Hematopoietic multipotent progenitor cell treated with erythropoietin and hydrocortisone succinate and interleukin-3 and kit ligand, for 6 days (in vitro differentiated cells): Measurements from ENCODE around the gene CHP2.
"Not testable (repeated sequence)": the region's sequence is repeated elsewhere in the genome, so short reads cannot be mapped to it uniquely, and the experiment has no call there.

ENCODE experiments used
- DNase-seq: peaks from one replicate; pipeline ENCODE4 v3.0.0-alpha.2; 2015

The CHP2 gene

GRCh38 chr16:23754594-23755483, at the start of gene CHP2:
Gene CHP2 (plus strand): TSS chr16:23755026. CDS start chr16:23755050, 24 bp downstream.
- DNase-seq = peak; percentile 13

DNA sequence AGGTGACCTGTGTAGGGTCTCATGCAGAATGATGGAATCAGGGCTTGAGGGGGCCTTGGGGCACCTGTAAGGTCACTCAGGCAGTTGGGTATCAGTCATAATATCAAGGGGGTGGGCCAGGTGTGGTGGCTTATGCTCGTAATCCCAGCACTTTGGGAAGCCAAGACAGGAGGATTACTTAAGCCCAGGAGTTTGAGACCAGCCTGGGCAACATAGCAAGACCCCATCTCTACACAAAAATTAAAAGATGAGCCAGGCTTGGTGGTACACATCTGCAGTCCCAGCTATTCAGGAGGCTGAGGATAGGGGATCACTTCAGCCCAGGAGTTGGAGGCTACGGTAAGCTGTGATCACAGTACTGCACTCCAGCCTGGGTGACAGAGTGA, 49.3 kb upstream of the CHP2 start:
- DNase-seq = no peak

DNA sequence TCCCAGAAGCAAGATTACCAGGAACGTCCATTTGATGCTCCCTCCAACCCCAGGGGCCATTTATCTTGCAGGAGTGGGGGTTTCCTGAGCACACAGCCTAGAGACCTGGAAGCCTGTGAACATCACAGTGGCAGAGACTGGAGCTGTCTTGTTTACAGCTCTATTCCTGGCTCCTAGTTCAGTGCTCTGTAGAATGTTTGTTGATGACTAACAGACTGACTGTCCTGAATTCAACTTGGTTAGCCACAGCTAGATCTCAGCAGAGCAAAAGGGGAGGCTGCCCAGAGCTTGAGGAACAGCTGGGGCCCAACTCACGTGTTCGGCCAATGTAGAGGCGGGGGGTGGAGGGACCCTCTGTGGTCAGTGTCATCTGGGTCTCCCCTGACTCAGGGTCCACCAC, 48.4 kb upstream of the CHP2 start:
- no peak for DNase-seq

DNA sequence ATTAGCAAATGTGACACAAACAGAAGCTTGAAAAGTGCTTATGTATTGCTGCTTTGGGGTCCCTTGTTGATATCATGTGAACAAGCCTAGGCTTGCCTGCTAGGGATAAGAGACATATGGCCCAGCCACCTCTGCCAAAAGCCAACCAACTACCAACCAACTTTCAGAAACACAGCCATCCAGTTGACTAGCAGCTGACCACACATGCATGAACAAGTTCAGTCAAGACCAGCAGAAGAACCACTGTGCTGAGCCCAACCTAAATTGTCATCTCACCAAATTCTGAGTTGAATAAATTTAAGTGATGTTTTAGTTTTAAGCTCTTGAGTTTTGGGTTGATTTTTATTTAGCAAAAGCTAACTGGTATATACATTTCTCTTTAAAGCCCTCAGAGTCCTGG, 45.3 kb upstream of the CHP2 start:
- no peak for DNase-seq

DNA sequence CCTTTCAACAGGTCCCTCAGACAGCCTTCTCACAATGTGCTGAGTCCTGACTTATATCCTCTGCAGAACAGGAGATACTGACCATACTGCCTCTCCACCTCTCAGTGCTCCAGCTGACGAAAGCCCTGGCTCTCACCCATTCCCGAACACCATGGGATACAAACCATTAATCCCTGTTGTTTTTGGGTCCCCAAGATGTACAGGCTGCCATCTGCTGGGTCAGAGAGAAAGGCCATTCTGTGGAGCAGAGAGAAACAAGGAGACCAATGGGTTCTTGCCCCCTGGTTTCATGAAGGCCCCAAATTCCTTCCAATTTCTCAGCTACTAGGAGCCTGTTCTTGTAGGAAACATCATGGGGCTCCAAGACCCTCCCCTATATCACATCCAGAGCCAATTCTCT, 44.8 kb upstream of the CHP2 start:
- DNase-seq = no peak

- DNase-seq = no peak
Observed at GRCh38 chr16:23710504-23710903, 44.3 kb upstream of the CHP2 start.

DNA sequence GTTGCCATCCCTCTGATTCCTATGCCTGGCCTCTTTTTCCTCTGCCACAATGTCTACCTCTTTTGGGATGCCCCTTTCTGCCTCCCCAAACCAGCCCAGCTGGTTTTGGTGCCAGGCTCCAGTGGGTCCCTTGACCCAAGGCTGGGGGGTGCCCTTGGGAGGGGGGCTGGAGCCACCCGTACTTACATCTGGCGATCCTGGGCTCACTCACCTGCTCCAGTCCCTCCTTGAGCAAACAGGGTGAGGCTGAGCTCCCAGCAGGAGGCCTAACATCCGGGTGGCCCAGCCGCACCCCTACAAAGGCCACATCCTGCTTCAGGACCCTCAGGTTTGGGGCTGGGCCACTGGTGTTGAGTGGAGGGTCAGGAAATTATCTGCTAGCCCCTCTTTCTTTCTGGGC, 43.0 kb upstream of the CHP2 start:
- DNase-seq = no peak

DNA sequence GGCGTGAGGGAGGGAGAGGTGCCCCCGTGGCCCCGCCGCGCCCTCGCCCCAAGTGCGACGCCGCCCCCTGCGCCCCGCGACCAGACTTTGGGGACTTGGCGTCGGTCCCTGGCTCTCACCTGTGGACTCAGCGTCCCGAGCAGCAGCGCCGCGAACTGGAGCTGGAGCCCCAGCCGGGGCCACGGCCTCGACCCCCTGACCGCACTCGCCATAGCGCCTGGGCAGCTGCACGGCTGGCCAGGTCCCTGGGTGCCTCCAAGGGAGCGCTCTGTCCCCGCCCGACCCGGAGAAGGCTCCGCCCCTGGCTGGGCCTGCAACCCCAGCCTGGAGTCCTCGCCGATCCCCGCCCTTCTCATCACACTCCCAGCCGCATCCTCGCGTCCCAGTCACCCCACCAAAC, 41.9 kb upstream of the CHP2 start, which contains the start of gene ERN2:
ERN2 (minus strand) TSS at position 247 of the 400 bp plus-strand sequence; CDS start at position 212, 35 bp downstream.
- peak; percentile 18 for DNase-seq

DNA sequence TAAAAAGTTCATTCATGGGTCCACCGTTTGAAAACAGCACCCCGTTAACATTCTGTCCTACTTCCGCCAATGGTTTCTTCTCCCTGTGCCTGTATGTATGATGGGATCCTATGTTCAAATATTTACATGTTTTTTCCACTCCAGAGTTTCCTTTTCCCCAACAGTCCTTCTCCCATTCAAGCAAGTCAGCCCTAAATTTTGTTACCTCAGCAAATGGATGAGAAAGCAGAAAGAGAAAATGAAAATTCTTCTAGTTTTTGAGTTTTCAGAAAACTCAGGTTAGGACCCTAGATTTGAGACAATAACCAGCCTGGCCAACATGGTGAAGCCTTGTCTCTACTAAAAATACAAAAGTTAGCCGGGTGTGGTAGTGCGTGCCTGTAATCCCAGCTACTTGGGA, 38.3 kb upstream of the CHP2 start:
- DNase-seq = no peak

DNA sequence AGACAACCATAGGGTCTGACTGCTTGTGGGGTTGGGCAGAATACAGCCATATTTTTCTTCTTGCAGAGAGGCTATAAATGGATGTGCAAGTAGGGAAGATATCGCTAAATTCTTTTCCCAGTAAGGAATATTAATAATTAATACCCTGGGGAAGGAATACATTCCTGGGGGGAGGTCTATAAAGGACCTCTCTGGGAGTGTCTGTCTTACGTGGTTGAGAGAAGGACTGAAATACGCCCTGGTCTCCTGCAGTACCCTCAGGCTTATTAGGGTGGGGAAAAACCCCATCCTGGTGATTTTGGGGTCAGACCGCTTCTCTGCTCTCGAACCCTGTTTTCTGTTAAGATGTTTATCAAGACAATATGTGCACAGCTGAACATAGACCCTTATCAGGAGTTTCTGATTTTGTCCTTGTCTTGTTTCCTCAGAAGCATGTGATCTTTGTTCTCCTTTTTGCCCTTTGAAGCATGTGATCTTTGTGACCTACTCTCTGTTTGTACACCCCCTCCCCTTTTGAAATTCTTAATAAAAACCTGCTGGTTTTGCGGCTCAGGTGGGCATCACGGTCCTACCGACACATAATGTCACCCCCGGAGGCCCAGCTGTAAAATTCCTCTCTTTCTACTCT, 32.1 kb upstream of the CHP2 start:
- DNase-seq = not testable (repeated sequence)

- DNase-seq = no peak
Observed at GRCh38 chr16:23724096-23724784, 30.6 kb upstream of the CHP2 start.

- DNase-seq = no peak
Observed at GRCh38 chr16:23724785-23725131, 30.1 kb upstream of the CHP2 start.

DNA sequence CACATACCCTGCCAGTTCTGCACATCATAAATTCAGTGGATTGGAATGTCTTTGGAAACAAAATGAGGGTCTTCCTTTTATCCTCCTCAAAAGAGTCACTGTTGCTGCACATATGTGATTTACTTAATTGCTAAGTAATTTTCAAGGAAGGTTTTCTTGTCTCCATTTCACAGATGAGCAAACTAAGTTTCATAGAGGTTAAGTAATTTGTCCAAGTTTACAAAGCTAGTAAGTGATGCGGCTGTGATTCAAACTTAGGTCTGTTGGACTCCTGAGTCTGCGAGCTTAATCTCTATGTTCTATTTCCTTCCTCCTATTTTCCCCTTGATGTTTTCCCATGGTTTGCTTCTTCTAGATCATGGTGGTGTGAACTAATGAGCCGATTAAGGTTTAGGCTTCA, 28.1 kb upstream of the CHP2 start:
- DNase-seq = no peak

- no peak for DNase-seq
Observed at GRCh38 chr16:23728112-23728477, 26.7 kb upstream of the CHP2 start.

DNA sequence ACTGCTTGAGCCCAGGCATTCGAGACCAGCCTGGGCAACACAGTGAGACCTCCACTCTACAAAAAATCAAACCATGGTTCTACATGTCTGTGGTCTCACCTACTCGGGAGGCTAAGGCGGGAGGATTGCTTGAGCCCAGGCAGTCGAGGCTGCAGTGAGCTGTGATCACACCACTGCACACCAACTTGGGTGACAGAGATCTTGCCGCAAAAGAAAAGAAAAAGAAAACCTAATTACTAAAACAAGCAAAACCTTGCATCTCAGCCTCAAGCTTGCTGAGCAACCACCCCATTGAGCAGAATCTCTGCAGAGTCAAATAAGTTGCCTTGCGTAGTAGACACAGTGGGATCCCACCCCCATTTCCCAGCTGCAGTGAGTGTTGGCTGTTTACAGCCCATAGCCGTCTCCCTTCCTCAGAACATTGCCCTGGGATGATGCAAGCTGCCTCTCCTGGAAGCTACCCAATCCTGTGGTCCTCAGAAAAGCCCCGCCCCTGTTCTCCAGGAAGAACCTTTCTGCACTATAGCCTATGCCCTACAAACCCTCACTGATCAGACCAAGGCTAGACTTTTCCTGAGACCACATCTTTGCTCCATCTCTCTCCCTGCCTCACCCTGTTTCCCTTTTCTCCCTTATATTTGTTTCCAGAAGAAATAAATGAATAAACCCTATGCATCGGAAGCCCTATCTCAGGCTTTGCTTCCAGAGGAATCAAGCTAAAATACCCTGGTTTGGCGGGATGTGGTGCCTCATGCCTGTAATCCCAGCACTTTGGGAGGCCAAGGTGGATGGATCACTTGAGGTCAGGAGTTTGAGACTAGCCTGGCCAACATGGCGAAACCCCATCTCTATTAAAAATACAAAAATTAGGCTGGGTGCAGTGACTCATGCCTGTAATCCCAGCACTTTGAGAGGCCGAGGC, 25.1 kb upstream of the CHP2 start:
- DNase-seq = peak; percentile 42

- no peak for DNase-seq
Observed at GRCh38 chr16:23734176-23734893, 20.5 kb upstream of the CHP2 start.

DNA sequence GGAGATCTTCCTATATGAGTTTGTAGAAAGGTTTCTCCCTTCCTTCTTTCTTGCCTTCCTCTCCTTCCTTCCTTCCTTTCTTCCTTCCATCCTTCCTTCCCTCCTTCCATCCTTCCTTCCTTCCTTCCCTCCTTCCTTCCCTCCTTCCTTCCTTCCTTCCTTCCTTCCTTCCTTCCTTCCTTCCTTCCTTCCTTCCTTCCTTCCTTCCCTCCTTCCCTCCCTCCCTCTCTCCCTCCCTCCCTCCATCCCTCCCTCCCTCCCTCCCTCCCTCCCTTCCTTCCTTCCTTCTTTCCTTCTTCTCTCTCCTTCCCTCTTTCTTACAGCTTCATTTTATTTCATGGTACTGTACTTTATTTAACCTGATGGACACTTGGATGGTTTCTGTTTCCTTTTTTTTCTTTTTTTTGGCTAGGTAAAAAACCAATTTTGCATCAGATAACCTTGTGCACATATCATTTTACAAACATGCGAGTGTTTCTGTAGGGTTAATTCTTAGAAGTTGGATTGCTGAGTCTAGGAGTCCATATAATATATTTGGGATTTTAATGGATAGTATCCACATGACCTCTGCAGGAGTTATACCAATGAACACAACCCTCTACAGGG, 17.3 kb upstream of the CHP2 start:
- not testable (repeated sequence) for DNase-seq

DNA sequence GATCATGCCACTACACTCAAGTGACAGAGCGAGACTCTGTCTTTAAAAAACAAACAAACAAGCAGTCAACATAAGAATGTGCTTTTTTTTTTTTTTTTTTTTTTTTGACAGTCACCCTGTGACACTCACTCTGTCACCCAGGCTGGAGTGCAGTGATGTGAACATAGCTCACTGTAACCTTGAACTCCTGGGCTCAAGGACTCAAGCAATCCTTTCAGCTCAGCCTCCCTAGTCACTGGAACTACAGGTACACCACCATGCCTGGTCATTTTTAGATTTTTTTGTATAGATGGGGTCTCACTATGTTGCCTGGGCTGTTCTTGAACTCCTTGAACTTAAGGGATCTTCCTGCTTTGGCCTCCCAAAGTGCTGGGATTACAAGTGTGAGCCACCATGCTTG, 15.3 kb upstream of the CHP2 start:
- DNase-seq = no peak

DNA sequence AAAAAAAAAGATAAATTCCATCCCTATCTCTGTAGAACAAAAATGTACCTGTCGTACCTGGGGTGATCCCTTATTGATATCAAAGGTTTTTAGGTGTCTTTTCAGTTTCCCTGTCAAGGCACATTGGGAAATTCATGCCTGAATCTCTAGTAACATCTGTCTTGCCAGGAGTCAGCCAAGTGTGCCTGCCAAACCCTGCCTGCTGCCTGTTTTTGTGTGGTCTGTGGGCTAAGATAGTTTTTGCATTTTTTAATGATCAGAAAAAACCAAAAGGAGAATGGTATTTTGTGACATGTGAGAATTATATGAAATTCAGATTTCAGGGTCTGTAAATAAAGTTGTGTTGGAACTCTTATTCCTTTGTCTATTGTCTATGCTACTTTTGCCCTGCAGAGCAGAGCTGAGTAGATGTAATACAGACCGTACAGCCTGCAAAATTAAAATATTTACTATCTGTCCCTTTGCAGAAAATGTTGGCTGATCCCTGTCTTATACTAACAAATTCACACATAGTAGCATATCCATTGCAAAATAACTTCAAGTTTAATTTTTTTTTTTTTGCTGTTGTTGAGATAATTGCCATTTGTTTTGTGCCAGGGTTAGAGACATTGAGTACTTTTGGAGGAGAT, 13.0 kb upstream of the CHP2 start:
- DNase-seq = no peak

GRCh38 chr16:23742766-23743165, 12.1 kb upstream of the CHP2 start:
- no peak for DNase-seq

DNA sequence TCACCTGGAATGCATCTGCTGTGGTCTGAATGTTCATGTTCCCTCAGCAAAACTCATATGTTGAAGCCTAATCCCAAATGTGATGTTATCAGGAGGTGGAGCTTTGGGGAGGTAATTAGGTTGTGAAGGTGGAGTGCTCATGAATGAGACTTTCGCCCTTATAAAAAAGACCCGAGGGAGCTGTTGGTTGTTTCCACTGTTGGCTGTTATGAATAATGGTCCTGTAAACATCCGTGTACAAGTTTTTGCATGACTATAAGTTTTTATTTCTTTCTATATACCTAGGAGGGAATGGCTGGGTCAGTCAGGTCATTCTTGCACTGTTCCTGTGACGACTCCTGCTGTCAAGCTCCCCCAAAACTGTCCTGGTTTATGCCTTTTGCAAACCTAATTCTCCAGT, 9.6 kb upstream of the CHP2 start:
- DNase-seq = no peak
